ENCODE results near the gene RANBP9. TPM values are rescaled to one million over a fixed set of nuclear protein-coding genes. Genes with fewer than 3 reads are reported as not detected.

RANBP9 gene
- total RNA-seq, 2 donors from 2014 or later = 28.4 TPM

DNA sequence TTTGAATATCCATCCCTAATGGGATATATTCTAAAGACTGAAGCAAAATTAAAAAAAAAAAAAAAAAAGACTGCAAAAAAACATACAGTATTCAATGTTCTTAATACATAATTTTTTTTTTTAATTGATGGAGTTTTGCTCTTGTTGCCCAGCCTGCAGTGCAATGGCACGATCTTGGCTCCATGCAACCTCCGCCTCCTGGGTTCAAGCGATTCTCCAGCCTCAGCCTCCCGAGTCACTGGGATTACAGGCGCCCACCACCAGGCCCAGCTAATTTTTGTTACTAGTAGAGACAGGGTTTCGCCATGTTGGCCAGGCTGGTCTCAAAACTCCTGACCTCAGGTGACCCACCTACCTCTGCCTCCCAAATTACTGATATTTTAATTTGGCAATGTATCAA lies 29.3 kb downstream of the RANBP9 start:
- no peaks in the 10 kb centered on the region for H3K36me3 ChIP-seq
- peaks cover 0 to 12% of the 10 kb centered on the region in 2 donors for H3K9me3 ChIP-seq
- TF ChIP-seq, protein P1, sequence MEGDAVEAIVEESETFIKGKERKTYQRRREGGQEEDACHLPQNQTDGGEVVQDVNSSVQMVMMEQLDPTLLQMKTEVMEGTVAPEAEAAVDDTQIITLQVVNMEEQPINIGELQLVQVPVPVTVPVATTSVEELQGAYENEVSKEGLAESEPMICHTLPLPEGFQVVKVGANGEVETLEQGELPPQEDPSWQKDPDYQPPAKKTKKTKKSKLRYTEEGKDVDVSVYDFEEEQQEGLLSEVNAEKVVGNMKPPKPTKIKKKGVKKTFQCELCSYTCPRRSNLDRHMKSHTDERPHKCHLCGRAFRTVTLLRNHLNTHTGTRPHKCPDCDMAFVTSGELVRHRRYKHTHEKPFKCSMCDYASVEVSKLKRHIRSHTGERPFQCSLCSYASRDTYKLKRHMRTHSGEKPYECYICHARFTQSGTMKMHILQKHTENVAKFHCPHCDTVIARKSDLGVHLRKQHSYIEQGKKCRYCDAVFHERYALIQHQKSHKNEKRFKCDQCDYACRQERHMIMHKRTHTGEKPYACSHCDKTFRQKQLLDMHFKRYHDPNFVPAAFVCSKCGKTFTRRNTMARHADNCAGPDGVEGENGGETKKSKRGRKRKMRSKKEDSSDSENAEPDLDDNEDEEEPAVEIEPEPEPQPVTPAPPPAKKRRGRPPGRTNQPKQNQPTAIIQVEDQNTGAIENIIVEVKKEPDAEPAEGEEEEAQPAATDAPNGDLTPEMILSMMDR (IDR thresholded peaks at IDR 0.05) = no peak
- no peak for DNase-seq (ENCODE audit: low spot score)
- H3K4me3 ChIP-seq = no peak overlapping the region
- no peaks in the 10 kb centered on the region for H3K27me3 ChIP-seq
- peaks cover 0 to 15% of the 10 kb centered on the region in 2 donors for H3K4me1 ChIP-seq
- no peak overlapping the region for H3K27ac ChIP-seq

DNA sequence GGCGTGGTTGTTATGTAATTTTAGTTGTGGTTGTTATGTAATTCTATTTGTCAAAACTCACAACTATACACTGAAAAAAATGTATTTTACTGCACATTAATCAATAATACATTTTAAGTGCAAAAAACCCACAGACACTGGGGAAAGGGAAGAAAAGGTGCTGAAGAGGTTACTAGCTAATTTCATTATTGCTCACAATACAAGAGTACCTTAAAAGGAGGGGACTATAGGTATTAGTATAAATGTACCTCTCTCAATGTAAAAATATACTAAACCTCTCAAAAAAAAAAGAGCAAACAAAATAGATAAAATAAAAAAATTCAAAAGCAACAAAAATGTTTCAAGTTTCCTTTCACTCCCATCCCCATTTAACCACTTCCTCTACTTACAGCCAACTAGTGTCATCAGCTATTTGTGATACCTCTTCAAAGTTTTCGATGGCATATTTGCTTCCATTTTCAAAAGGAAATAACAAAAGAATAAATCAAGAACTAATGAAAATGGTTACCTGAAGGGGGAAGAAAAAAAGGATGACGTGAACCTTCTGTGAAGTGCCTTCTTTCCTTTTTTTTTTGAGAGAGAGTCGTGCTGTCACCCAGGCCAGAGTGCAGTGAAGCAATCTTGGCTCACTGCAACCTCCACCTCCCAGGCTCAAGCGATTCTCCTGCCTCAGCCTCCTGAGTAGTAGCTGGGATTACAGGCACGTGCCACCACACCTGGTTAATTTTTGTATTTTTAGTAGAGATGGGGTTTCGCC lies 30.2 kb downstream of the RANBP9 start:
- TF ChIP-seq, protein P1 (IDR thresholded peaks at IDR 0.05) = no peak
- H3K36me3 ChIP-seq = no peaks in the 10 kb centered on the region

DNA sequence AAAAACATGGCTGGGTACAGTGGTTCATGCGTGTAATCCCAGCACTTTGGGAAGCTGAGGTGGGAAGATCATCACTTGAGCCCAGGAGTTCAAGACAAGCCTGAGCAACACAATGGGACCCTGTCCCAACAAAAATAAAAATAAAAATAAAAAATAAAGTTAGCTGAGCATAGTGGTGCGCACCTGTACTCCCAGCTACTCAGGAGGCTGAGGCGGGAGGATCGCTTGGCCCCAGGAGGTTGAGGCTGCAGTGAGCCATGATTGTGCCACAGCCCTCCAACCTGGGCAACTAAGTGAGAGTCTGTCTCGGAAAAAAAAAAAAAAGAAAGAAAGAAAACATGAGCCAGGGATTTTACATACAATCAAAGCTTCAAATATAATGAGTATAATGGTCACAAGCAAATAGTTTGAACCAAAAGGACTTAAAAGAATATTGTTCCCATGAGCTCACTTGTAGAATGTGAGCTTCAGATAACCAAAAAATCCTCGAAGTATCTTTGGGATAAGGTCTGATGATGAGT lies 31.1 kb downstream of the RANBP9 start:
- Histone ChIP-seq H3K27ac (no peak overlapping the region), H3K4me3 (no peak overlapping the region), H3K4me1 (peaks cover 0 to 15% of the 10 kb centered on the region in 2 donors), H3K9me3 (peaks cover 0 to 18% of the 10 kb centered on the region in 2 donors), H3K36me3 (no peaks in the 10 kb centered on the region), H3K27me3 (no peaks in the 10 kb centered on the region)
- no peak for DNase-seq (ENCODE audit: low spot score)
- TF ChIP-seq, protein P1 (IDR thresholded peaks at IDR 0.05) = no peak

More for the DNA sequence above, 30.2 kb downstream of the RANBP9 start:
- H3K4me1 ChIP-seq = peaks cover 0 to 15% of the 10 kb centered on the region in 2 donors
- DNase-seq (ENCODE audit: low spot score) = no peak
- H3K27me3 ChIP-seq = no peaks in the 10 kb centered on the region
- peaks cover 0 to 18% of the 10 kb centered on the region in 2 donors for H3K9me3 ChIP-seq
- H3K27ac ChIP-seq = no peak overlapping the region
- H3K4me3 ChIP-seq = no peak overlapping the region

DNA sequence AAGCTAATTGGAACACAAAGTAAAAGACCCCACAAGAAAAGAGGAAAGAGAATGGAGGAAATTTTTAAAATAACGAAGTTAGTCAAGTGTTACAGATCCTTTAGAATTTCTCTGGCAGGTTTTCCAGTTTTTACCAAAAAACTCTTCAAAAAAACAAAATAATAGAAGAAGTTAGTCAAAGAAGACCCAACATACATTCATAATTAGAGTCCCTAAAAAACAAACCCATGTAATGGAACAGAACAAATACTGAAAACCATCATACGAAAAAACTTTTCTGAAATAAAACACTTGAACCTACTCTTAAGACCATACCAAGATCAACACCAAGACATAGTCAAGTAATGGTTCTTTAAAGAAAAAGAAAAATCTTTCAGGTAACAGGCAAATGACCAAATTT lies 31.6 kb downstream of the RANBP9 start:
- no peaks in the 10 kb centered on the region for H3K36me3 ChIP-seq
- H3K4me3 ChIP-seq = no peak overlapping the region
- DNase-seq (ENCODE audit: low spot score) = no peak
- H3K9me3 ChIP-seq = peaks cover 0 to 18% of the 10 kb centered on the region in 2 donors
- peaks cover 0 to 15% of the 10 kb centered on the region in 2 donors for H3K4me1 ChIP-seq
- H3K27ac ChIP-seq = no peak overlapping the region
- TF ChIP-seq, protein P1 (IDR thresholded peaks at IDR 0.05) = no peak
- no peaks in the 10 kb centered on the region for H3K27me3 ChIP-seq

DNA sequence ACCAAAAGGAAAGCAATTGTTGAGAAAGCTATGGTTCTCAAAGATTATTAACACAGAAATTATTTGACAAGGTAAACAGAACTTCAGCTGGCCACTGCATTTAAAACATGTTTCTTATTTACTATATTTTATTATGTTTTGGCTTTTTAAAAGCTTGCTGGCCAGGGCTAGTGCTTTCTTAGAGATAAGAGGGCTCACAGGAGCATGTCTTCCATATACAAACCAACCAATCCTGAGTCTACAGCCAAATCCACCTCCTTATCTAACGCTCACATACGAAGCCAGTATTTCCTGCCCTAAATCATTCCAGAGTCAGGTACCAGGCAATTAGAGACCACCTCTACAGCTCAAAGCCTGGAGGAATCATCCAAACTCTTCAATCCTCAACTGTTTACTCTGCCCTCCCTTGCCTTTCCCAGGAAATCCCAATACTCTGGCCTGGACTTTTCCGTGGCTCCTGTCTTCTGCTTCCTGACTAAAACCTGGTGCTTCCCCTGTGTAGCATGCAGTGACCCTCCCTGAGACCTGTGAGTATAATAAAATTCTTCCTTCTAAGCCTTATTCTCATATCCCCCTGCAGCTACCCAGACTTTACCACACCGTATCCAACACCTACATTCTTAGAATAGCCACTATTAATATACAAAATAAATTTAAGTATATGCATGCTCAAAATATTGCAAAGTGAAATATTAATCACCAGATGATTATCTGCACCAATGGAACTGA lies 33.2 kb downstream of the RANBP9 start:
- no peak for DNase-seq (ENCODE audit: low spot score)
- Histone ChIP-seq H3K27me3 (no peaks in the 10 kb centered on the region), H3K4me3 (no peak overlapping the region), H3K4me1 (peaks cover 0 to 15% of the 10 kb centered on the region in 2 donors), H3K27ac (no peak overlapping the region), H3K9me3 (peaks cover 0 to 18% of the 10 kb centered on the region in 2 donors), H3K36me3 (no peaks in the 10 kb centered on the region)
- TF ChIP-seq, protein P1 (IDR thresholded peaks at IDR 0.05) = no peak
